GM21825 (cell line): ENCODE measurements around the gene NOTCH4.
A peak's percentile ranks its signal among the peaks of the same experiment; 100 is the strongest.

Experiments
- ATAC-seq: cut with Tn5 transposase; IDR thresholded peaks from one replicate; pipeline ENCODE4 v1.9.1; 2021; ENCODE audit warnings: mild to moderate bottlenecking, moderate library complexity; ENCODE audit not compliant: unreplicated experiment

Gene NOTCH4

DNA sequence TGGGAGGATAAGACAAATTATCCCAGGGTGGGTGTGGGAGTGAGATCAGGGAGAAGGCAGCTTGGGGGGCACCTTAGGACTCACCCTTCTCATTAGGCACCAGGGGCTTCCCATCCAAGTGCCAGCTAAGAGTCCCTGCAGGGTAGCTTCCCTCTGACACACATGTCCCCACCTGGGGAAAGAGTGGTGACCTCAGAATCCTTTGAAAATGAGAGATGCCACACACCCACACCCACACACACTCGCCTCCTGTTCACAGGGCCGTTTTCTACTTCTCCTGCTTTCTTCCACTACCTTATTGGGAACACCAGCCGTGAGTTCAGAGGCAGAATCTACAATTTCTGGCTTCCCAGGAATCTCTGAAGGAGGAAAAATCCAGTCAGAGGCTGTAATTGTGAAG, 40.8 kb downstream of the NOTCH4 start:
- ATAC-seq = no peak

DNA sequence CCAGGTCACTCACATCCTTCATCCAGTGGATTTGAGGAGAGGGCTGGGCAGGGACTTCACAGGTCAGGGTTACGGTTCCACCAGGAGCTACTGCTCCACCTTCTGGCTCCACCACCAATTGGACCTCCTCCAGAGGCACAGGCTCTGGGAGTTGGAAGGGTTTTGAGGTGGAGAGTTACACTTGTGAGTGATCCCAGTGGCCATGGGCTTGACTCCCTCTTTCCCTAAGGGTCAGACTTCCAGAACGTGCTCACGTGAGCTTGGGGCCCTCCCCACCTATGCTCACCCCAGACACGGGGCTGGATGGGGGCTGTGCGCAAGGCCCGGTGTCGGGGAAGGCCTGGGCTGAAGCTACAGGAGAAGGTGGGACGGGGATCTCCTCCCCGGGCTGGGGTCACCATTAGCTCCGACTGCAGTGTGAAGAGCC, 41.3 kb downstream of the NOTCH4 start:
- ATAC-seq = no peak

DNA sequence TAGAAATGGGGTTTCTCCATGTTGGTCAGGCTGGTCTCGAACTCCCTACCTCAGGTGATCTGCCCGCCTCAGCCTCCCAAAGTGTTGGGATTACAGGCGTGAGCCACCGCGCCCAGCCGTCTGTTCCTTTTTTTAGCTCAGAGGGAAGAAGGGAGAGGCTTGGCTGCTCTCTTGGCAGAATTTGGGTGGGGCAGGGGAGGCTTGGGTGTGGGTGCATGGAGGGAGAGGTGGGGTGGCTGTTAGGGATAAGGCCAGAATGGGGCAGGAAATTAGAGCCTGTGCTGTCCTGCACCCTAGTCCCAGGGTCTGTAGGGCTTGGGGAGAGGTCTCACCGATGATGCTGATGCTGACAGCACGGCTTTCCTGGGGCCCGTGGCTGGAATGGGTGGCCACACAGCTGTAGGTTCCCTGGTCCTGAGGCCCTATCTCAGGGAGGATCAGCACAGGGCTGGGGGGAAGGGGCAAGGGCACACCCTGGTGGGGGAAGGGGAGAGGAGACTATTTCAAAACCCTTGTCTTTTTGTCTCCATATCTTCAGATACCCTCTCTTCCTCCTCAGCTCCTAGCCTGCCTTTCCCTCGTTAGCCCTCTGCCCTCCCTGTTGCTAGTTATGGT, 41.8 kb downstream of the NOTCH4 start:
- no peak for ATAC-seq

DNA sequence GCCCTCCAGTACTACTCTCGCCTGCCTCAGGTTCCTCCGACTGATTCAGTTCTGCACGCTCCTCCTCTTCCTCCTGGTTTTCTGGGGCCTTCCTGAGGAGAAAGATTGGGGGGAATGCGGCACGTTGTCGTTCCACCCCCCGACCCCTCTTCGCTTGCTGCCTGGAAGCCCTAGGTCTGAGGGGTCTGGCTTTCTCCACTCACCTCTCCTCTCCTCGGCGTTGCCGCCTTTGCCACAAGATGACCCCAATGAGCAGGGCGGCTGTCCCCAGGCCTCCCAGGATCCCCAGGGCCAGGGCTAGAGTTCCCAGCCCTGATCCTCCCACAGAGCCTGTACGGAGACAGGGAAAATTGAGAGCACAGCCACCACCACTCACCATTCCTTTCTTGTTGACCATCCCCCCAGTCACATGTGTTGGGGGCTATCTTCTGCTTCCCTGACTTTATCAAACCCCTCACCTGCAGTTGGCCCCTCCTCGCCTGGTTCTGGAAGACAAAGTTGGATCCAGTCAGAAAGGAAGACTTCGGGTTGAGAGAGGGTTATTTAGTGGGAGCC, 42.6 kb downstream of the NOTCH4 start:
- no peak for ATAC-seq

DNA sequence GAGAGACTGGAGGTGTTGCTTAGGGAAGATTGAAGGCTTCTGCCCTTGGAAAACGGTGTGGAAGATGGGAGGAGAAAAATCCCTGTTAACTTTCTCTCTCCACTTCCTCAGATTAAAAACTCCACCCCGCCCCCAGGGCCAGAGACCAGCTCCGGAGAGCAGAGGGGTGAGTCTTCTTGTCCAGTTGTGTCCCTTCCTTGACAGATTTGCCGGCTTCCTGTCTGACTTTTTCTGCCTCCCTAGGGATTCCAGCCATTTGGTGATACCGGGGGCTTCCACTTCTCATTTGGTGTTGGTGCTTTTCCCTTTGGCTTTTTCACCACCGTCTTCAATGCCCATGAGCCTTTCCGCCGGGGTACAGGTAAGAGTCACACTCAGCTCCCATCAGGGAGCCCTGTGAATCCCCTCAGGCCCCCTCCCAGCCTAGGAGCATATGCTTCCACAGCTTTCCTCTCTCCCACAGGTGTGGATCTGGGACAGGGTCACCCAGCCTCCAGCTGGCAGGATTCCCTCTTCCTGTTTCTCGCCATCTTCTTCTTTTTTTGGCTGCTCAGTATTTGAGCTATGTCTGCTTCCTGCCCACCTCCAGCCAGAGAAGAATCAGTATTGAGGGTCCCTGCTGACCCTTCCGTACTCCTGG, 44.0 kb downstream of the NOTCH4 start:
- ATAC-seq = no peak

DNA sequence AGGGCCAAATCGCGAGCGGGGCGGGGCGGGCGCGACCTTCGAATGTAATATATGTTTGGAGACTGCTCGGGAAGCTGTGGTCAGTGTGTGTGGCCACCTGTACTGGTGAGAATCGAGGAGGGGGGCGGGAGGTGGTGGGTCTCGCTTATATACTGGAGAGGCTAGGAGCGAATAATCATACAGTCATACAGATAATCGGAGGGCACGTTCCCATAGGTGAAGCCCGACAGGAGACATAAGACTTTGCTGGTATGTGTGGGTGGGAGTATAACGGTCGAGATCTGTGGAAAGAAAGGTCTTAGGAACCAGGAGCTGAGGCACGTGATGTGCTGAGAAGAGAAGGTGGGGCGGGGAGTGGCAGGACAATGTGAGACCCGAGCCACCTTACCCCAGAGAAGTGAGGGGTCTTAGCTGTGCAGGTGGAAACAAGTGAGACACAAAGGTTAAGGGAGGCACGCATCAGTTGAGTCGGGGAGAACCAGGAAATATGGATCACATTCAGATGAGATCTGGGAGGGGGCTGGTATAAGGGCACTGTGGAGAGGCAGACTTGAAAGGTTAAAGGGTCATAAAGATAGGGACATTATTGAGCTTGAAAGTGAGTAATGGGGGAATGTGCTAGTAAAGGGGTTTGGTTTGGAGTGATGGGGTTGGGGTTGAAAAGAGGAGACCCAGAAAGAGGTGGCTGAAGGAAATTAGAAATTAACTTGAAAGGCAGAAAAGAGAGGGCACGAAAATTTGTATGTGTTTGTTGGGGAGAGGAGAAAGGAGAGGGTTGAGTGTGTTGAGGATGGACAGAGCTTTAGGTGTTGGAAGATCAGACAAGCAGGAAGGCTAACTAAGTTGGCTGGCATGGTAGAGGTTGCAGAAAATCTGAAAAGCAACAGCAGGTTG, 45.1 kb downstream of the NOTCH4 start:
- no peak for ATAC-seq

DNA sequence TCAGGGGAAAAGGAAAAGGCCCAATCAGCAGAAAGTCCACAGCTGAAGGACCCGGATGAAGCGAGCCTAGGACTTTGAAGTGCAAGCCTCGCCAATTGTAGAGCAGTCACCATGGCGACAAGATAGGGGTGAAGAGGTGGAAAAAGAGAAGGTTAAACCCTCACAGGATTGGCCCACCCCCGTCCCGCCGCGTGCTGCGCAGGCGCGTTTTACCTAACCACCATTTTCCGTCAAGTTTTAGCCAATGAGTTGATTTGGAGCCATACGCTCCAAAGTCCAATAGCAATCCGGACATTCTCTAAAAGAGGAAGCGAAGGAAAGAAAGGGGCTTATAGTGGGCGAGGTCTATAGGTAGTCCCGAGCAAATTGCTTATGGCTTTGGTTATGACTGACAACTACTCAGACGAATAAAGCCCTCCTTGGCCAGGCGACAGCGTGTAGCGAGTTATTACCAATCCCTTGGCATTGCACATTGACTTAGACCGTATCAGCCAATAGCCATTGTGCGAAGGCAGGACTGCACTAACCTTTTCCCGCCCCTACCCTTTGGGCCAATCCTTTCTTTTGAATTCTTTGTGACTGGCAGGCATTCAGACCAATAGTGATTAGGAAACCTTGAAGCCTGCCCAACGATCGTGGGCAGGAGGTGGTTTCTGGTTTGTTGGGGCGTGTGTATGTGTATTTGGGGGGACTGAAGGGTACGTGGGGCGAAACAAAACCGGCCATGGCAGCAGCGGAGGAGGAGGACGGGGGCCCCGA, 45.9 kb downstream of the NOTCH4 start, which contains the start of gene RNF5:
Gene RNF5, plus strand, starts transcription at position 618 of the 759 bp plus-strand sequence. Its CDS starts 107 bp downstream, at position 725.
- peak; percentile 80 for ATAC-seq

DNA sequence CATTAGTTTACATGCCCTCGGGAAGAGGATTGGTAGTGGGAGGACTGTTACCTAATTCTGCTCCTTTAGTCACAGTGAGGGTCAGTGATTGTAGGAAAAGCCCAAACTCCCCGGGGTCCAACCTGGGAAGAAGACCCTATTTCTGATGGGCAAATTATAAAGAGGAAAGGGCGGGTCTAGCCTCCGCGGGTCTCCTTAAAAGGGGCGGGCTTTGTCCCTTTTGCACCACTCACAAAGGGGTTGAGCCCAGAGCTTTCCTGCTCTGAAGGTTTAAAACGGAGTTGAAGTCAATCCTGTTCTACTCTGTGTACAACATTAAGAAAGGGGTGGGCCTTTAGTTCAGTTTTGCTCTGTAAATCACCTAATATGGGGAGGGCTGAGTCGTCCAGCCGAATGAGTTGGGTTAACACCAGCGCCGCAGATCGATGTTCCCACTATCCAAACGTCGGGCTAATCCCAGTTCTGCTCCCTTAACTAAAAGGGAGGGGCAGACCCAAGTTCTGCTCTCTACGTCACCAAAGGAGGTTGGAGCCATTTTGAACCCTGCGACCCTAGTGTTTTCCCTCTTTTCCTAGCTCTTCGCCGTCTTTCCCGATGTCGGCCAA, 46.6 kb downstream of the NOTCH4 start:
- peak; percentile 0 for ATAC-seq

DNA sequence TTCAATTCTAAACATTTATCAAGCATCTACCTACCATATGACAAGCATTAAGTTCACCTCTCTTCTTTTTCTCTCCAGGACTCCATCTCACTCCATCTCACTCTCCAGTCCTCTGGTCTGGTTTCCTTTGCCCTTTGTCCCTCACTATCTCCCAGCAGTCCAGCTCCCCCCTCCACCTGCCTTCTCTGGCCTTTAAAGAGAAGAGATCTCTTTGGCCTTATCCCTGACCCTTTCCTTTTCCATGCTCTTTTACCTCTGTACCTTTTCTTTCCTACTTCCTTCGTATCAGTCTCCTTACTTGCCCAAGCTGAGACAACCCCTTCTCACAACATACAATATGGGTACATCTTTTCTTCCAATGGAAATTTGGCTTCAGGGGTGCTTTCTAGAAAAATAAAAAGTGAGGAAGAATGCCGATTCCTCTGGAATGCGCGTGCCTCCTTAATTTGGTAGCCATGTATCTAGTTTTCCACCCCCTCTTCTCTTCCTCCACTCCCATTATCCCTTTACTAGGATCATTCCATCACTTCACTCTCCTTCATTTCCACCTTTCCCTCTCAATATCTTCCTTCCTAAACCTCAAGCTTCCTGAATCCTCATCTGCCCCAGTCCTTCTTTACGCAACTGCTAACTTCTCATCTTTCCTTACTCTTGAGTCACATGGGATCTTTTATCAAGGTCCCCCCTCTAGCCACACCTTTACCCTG, 47.2 kb downstream of the NOTCH4 start:
- no peak for ATAC-seq

DNA sequence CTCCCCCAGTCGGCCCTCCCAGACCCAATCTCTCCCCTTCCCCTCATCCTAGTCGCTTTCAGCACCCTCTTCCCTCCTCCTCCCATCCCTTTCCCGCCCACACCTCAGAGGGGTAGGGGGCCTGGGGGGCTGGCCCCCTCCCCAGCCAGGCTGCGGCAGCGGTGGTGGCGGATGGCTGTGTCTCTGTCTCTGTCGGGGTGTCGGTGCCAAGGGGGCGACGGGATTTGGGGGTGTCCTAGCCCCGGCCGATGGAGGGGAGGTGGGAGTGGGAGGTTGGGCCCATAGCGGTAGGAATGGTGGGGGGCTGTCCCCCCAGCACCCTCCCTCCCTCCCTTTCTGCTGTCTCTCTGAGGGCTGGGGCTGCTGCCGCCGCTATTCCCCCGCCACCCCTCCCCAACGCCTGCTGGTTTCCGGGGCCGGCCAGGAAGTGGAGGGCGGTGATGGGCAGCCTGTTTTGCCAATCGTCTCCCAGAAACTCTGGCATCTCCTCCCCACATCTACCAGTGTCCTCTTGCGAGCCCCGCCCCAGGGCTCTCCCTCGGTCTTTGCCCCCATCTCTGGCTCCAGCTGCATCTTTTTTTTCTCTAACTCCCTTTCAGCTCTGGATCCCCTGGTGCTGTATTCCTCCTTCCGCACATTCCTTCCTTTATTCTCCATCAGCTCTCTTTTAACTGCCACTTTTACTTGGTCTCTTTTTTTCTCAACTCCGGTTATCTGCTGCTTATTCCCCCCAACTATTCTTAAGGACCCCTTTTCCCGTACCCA, 48.0 kb downstream of the NOTCH4 start, which contains the start of gene AGPAT1:
Gene AGPAT1, minus strand, starts transcription at position 374 of the 765 bp plus-strand sequence. CDS start 4,588 bp downstream, outside the sequence.
- peak; percentile 39 for ATAC-seq

DNA sequence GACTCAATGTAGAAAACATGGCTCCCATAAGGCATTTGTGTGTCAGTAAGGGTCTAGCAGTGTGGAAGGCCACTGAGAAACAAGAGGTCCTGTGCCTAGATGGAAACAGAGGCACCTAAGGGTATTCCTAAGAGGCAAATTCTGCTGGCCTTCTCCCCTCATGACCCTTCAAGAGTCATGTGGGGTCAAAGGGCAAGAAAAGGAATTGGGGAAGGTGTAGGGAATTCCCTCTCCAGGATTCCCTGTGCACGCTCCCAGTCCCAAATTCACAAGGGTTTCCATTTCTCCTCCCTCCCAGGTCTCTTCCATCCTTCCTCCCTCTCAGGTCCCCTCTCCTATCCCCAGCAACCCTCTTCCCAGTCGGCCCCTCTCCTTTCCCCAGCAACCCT, 48.6 kb downstream of the NOTCH4 start:
- ATAC-seq = no peak

DNA sequence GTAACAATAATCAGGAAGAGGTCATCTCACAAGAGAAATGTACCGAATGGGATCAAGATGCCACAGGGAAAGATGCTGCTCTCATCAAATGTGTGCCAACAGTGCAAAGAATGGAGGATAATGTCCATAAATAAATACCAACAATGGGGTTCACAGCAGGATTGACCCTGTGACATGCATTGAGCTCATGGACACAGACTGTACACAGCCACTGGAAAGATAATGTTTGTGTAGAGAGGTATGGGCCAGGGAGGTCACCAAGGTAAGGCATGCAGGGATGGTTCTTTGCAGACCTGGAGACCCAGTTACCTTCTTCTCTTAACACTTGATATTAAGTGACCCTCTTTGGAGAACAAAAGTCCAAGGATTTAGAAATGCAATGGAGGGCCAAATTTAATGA, 49.5 kb downstream of the NOTCH4 start:
- ATAC-seq = no peak

DNA sequence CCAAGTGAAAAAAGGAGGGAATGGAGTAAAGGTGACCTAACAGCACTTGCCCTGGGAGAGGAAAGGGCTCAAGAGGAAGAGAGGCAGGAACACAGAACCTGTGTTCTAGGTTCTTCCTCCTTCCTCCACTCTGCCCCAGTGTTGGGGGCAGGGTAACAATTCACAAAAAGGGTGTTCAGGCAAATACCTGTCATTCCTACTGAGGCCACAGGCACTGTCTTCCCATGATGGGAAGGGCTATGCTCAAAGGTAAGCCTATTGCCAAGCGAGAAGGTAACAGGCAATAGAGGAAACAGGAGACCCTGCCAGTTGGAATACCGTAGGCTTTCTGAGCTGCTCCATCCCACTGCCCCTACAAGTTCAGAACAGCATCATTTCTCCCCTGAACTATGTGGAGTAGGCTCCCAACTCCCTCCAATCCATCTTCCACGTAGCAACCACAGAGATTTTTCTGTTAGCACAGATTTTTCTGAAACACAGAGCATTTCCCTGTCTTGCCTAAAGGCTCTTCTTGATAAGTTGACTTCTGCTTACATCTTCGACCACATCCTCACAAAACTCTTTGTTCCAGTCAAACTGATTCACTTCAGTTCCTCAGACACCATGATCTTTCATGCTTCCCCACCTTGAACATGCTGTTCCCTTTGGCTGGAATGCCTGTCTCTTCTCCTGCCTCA, 50.7 kb downstream of the NOTCH4 start:
- no peak for ATAC-seq

DNA sequence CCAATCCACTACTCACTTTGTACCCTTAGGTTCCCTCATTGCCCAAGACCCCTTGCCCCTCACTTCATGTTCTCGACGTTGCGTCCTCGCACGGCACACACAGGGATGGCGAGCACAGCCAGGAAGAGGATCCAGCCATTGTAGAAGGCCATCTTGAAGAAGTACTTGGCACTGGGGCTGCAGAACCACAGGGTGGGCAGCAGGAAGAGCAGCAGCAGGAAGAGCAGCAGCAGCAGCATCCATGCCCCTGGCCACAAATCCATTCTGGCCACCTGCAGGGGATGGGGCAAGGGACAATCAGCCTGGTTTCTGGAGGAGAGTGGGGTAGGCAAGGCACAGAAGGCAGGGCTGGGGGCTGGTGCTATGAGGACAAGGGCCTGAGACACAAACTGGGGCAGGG, 52.6 kb downstream of the NOTCH4 start:
- no peak for ATAC-seq

DNA sequence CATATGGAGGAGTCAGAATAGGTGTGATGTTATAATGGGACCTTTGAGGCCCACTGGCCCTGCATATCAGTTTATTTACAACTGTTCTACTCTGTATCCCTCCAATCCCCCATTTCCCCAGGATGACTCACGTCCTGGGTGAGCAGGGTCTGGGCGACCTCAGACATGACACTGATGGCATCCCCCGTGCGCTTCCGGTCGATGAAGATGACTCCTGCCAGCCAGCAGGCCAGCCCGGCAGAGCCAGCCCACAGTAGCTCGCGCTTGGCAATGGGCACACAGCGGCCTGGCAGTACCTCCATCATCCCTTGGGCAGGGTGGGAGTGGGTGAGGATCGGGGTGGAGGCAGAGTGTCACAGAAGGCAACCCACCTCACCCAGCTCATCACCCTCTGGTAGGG, 53.6 kb downstream of the NOTCH4 start:
- no peak for ATAC-seq

DNA sequence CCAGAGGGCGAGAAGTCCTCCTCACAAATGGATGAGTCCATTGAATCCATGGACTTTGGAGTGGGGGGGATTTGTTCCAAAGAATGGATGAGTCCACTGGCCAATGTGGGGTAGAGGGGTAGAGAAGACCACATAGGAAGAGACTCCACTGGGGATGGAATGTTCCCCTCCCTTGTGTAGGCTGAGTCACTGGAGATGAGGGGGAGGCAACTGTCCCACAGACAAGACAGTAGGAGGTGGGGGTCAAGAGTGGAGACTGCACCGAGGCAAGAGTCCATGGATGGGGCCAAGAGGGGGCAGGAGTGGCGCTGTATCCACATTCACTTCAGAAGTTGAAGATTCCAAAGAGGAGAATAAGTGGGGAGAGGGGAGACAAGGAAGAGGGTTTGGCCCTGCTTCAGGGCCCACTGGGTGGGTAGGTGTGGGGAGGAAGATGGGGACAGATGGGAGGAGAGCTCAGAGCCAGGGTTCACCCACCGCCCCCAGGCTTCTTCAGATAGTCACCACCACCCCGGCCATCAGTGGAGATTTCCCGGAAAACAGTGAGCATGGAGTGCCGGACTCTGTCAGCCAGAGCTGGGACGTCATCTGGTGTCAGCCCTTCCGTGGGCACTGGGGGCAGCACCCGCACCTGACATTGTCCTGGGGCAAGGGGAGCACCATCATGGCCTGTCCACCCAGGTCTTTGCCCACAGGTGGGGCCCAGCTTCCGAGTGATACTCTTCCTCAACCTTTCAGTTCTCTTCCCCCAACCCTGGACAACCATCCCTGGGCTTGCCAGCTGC, 54.9 kb downstream of the NOTCH4 start:
- ATAC-seq = no peak

DNA sequence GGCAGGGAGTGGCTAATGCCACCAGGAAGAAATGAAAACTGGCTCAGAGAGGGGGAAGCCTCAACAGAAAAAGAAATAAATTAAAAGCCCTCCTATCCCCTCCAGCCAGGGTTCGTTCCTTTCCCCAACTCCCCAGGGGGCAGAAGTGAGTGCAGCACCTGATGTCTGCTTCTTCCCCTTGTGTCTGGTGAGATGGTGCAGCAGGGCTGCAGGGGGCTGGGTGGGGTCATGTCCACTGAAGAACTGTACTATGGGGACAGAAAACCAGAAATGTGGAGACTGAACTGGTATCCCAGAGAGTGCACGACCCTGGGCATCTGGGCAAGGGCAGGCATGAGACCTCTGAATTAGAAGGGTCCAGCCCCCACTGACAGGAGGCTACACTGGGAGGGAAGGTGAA, 55.5 kb downstream of the NOTCH4 start:
- ATAC-seq = no peak
